ENCODE measurements around the gene ASIC1.

The ASIC1 gene

GRCh38 chr12:50060120-50060468, 2.7 kb downstream of the ASIC1 start:
- no peak for DNase-seq (ENCODE audit: low read depth in 2 of 3, low spot score in 2 of 3)

GRCh38 chr12:50061171-50061570, 3.8 kb downstream of the ASIC1 start:
- no peak for DNase-seq (ENCODE audit: low read depth in 2 of 3, low spot score in 2 of 3)

GRCh38 chr12:50061946-50062686, 4.7 kb downstream of the ASIC1 start:
- DNase-seq (ENCODE audit: low read depth in 2 of 3, low spot score in 2 of 3) = no peak

- no peak for DNase-seq (ENCODE audit: low read depth in 2 of 3, low spot score in 2 of 3)
Measured at GRCh38 chr12:50062728-50063460, 5.5 kb downstream of the ASIC1 start.

- no peak for DNase-seq (ENCODE audit: low read depth in 2 of 3, low spot score in 2 of 3)
Measured at GRCh38 chr12:50065726-50066310, 8.4 kb downstream of the ASIC1 start.

GRCh38 chr12:50066402-50066801, 9.0 kb downstream of the ASIC1 start:
- DNase-seq (ENCODE audit: low read depth in 2 of 3, low spot score in 2 of 3) = no peak

- no peak for DNase-seq (ENCODE audit: low read depth in 2 of 3, low spot score in 2 of 3)
Measured at GRCh38 chr12:50069069-50069468, 11.7 kb downstream of the ASIC1 start.

GRCh38 chr12:50069539-50069938, 12.1 kb downstream of the ASIC1 start:
- DNase-seq (ENCODE audit: low read depth in 2 of 3, low spot score in 2 of 3) = no peak

GRCh38 chr12:50070314-50071060, 13.1 kb downstream of the ASIC1 start:
- DNase-seq (ENCODE audit: low read depth in 2 of 3, low spot score in 2 of 3) = no peak

- no peak for DNase-seq (ENCODE audit: low read depth in 2 of 3, low spot score in 2 of 3)
Measured at GRCh38 chr12:50072198-50072907, 15.0 kb downstream of the ASIC1 start.

- no peak for DNase-seq (ENCODE audit: low read depth in 2 of 3, low spot score in 2 of 3)
Measured at GRCh38 chr12:50073206-50073605, 15.8 kb downstream of the ASIC1 start.

GRCh38 chr12:50073712-50074111, 16.3 kb downstream of the ASIC1 start:
- DNase-seq (ENCODE audit: low read depth in 2 of 3, low spot score in 2 of 3) = no peak

GRCh38 chr12:50074936-50075807, 17.8 kb downstream of the ASIC1 start:
- DNase-seq (ENCODE audit: low read depth in 2 of 3, low spot score in 2 of 3) = peak; percentile 46 to 75 (median 51)

GRCh38 chr12:50075808-50076170, 18.4 kb downstream of the ASIC1 start:
- no peak for DNase-seq (ENCODE audit: low read depth in 2 of 3, low spot score in 2 of 3)

- DNase-seq (ENCODE audit: low read depth in 2 of 3, low spot score in 2 of 3) = no peak
Measured at GRCh38 chr12:50077099-50077498, 19.7 kb downstream of the ASIC1 start.

- no peak for DNase-seq (ENCODE audit: low read depth in 2 of 3, low spot score in 2 of 3)
Measured at GRCh38 chr12:50078281-50078680, 20.9 kb downstream of the ASIC1 start.

- no peak for DNase-seq (ENCODE audit: low read depth in 2 of 3, low spot score in 2 of 3)
Measured at GRCh38 chr12:50079771-50080170, 22.4 kb downstream of the ASIC1 start.

- DNase-seq (ENCODE audit: low read depth in 2 of 3, low spot score in 2 of 3) = no peak
Measured at GRCh38 chr12:50081096-50081808, 23.9 kb downstream of the ASIC1 start.

GRCh38 chr12:50082644-50083043, 25.2 kb downstream of the ASIC1 start:
- DNase-seq (ENCODE audit: low read depth in 2 of 3, low spot score in 2 of 3) = no peak
